Right cardiac atrium (tissue), 5 donors: Measurements from ENCODE around the gene EYS. TPM values are rescaled to one million over a fixed set of nuclear protein-coding genes. Genes with fewer than 3 reads are reported as not detected.
A peak's percentile ranks its signal among the peaks of the same experiment; 100 is the strongest.

Source experiments
- ATAC-seq, 2 donors: fragments of 200-7000 bp; cut with Tn5 transposase; one replicate each; pipeline versions ENCODE4 v1.8.0 to v1.9.1; 2020; ENCODE audit warnings: moderate library complexity in 2 of 2, mild to moderate bottlenecking in 1 of 2
- DNase-seq, 3 donors: peaks; one replicate each; pipeline ENCODE4 v3.0.0-alpha.2; 2020
- H3K27ac ChIP-seq: one replicate; pipeline ENCODE4 v1.5.1; 2013; ENCODE audit warnings: mild to moderate bottlenecking, low read length, control low read depth, moderate library complexity
- H3K27me3 ChIP-seq: one replicate; pipeline ENCODE4 v1.6.1; 2013; ENCODE audit not compliant: control insufficient read depth, insufficient read depth
- H3K4me1 ChIP-seq: one replicate; pipeline ENCODE4 v1.6.1; 2013; ENCODE audit warnings: low read length; ENCODE audit not compliant: control insufficient read depth, insufficient read depth
- H3K4me3 ChIP-seq: one replicate; pipeline ENCODE4 v1.5.1; 2013; ENCODE audit warnings: low read length, control low read depth
- H3K9me3 ChIP-seq: one replicate; pipeline ENCODE4 v1.6.1; 2013; ENCODE audit warnings: low read length; ENCODE audit not compliant: control insufficient read depth
- WGBS: extraction: QIAGEN DNeasy Blood & Tissue Kit; methylation state at CpG from one replicate; pipeline ENCODE4 v1.1.7; 2013; 5-methylcytosine and 5-hydroxymethylcytosine counted together
- intact Hi-C, 4 donors: fragments of 100-400 bp; cut with DNase I; formaldehyde crosslinking; loops; one replicate each; pipeline versions ENCODE4 v1.11.0 to v1.14.0; 2022 to 2023
- polyA plus RNA-seq: library from polyadenylated mRNA; stranded (reverse); fragments of 200-250 nt; gene quantifications from one replicate; pipeline ENCODE4 v1.2.3, GENCODE V29; 2013
- total RNA-seq, 4 donors: library from RNA; stranded (reverse); fragmentation: NEBNext Ultra II Directional; extraction: Animal tissue kit (Norgen Biotek cat#: 25700); gene quantifications; one replicate each; pipeline ENCODE4 v1.2.1, GENCODE V29; 2021
- donor health status: healthy with polysubstance abuse.
- donor health status: DM: no; HTN: yes; CAD: no.
- donor health status: DM: no; HTN: no; CAD: no.
- donor health status: DM: no; HTN: yes; CAD: no; lungs with severe emphysema.
- donor health status: DM: yes; HTN: yes; CAD: no.

EYS gene
- total and polyA plus RNA-seq, 5 donors, result 0.02 to 0.24 (median 0.06) TPM; not detected in 2

GRCh38 chr6:64602993-64603392 is 1104.0 kb downstream of the EYS start:
- ATAC-seq (no peak), DNase-seq (no peak)
- no peak overlapping the region for H3K27ac ChIP-seq
- no peak overlapping the region for H3K4me3 ChIP-seq
- no peaks in the 10 kb centered on the region for H3K4me1 ChIP-seq
- 88% methylated on average over 1 of the region's 1 CpG for WGBS
- no peaks in the 10 kb centered on the region for H3K27me3 ChIP-seq
- no peaks in the 10 kb centered on the region for H3K9me3 ChIP-seq
- intact Hi-C loops, result no loop called here

- ATAC-seq, result no peak
- no peak overlapping the region for H3K4me3 ChIP-seq
Observed at GRCh38 chr6:64591676-64592036, 1115.4 kb downstream of the EYS start.

GRCh38 chr6:64590965-64591675 is 1115.9 kb downstream of the EYS start:
- WGBS, result 39% methylated on average over 6 of the region's 6 CpGs
- intact Hi-C loops, result no loop called here
- Histone ChIP-seq H3K4me3 (no peak overlapping the region), H3K9me3 (no peaks in the 10 kb centered on the region), H3K27ac (no peak overlapping the region), H3K4me1 (no peaks in the 10 kb centered on the region), H3K27me3 (no peaks in the 10 kb centered on the region)
- no peak for ATAC-seq
- no peak for DNase-seq

More at GRCh38 chr6:64591676-64592036, 1115.4 kb downstream of the EYS start:
- Histone ChIP-seq H3K4me1 (no peaks in the 10 kb centered on the region), H3K27ac (no peak overlapping the region), H3K9me3 (no peaks in the 10 kb centered on the region), H3K27me3 (no peaks in the 10 kb centered on the region)
- WGBS, result 40% methylated on average over 6 of the region's 6 CpGs
- DNase-seq, result no peak
- intact Hi-C loops, result no loop called here

DNA sequence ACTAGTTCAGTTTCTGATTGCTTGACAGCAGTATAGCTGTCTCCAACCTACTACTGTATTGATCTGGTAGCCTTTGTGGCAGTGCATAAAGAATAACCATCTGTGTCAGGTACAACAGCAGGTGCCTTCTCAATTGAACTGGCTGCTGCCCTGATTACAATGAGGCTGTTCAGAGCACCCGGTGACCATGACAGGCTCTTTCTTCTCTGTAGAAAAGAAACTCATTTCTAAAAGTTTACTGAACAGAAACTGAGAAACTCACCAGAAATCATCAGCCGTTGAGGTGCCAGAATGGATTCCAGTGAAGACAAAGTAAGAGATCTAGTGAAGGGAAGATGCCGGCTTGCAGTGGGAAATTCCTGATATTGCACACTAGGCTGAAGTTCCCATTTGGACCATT is 1117.1 kb downstream of the EYS start:
- H3K4me1 ChIP-seq, result no peaks in the 10 kb centered on the region
- H3K27me3 ChIP-seq, result no peaks in the 10 kb centered on the region
- 87% methylated on average over 3 of the region's 3 CpGs for WGBS
- ATAC-seq, result no peak
- intact Hi-C loops, result no loop called here
- DNase-seq, result no peak
- H3K9me3 ChIP-seq, result no peaks in the 10 kb centered on the region
- no peak overlapping the region for H3K27ac ChIP-seq
- H3K4me3 ChIP-seq, result no peak overlapping the region

- intact Hi-C loops, result no loop called here
- no peaks in the 10 kb centered on the region for H3K4me1 ChIP-seq
- H3K9me3 ChIP-seq, result no peaks in the 10 kb centered on the region
- no peak overlapping the region for H3K27ac ChIP-seq
- no peak for DNase-seq
- no peaks in the 10 kb centered on the region for H3K27me3 ChIP-seq
- no peak for ATAC-seq
- H3K4me3 ChIP-seq, result no peak overlapping the region
- WGBS, result 94% methylated on average over 1 of the region's 1 CpG
Observed at GRCh38 chr6:64580346-64580745, 1126.7 kb downstream of the EYS start.

GRCh38 chr6:64553249-64553786 is 1153.7 kb downstream of the EYS start:
- no peaks in the 10 kb centered on the region for H3K27me3 ChIP-seq
- DNase-seq (no peak), ATAC-seq (no peak)
- no peaks in the 10 kb centered on the region for H3K9me3 ChIP-seq
- no peaks in the 10 kb centered on the region for H3K4me1 ChIP-seq
- intact Hi-C loops, result no loop called here
- no peak overlapping the region for H3K4me3 ChIP-seq
- no peak overlapping the region for H3K27ac ChIP-seq
- 77% methylated on average over 1 of the region's 1 CpG for WGBS

DNA sequence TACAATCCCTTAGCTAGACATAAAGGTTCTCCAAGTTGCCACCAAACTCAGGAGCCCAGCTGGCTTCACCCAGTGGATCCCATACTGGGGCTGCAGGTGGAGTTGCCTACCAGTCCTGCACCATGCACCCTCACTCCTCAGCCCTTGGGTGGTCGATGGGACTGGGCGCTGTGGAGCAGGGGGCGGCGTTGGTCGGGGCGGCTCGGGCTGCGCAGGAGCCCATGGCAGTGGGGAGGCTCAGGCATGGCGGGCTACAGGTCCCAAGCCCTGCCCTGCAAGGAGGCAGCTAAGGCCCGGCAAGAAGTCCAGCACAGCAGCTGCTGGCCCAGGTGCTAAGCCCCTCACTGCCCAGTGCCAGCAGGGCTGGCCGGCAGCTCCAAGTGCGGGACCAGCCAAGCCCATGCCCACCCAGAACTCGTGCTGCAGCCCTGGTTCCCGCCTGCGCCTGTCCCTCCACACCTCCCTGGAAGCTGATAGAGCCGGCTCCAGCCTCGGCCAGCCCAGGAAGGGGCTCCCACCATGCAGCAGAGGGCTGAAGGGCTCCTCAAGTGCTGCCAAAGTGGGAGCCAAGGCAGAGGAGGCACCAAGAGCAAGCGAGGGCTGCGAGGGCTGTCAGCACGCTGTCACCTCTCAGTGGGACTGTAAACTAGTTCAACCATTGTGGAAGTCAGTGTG is 1159.3 kb downstream of the EYS start:
- DNase-seq (peak in 1 of 3 donors; percentile 38), ATAC-seq (no peak)
- Histone ChIP-seq H3K4me1 (no peaks in the 10 kb centered on the region), H3K27ac (no peak overlapping the region), H3K9me3 (no peaks in the 10 kb centered on the region), H3K4me3 (no peak overlapping the region), H3K27me3 (no peaks in the 10 kb centered on the region)
- intact Hi-C loops, result no loop called here
- WGBS, result 95% methylated on average over 20 of the region's 20 CpGs

DNA sequence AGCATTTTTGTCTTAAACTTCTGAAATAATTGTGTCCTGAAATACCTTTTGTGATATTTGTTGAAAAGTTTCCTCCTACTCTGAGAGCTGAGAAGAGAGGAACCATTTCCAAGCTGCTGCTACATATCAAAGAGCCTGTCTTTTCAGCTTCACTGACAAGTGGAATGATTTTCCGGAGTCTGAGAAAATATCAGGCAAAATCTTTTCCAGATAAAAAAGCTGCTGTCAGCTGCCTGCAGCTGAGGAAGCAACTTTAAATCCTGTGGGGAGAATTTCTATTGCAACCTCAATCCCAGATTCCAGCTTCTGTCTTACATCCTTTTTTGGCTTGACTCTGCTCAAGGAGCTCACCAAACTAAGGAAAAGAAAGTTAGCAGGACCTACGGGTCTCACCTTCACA is 1167.1 kb downstream of the EYS start:
- no peak for ATAC-seq
- Histone ChIP-seq H3K9me3 (no peaks in the 10 kb centered on the region), H3K4me1 (no peaks in the 10 kb centered on the region), H3K27me3 (no peaks in the 10 kb centered on the region), H3K4me3 (no peak overlapping the region), H3K27ac (no peak overlapping the region)
- intact Hi-C loops, result no loop called here
- 35% methylated on average over 2 of the region's 2 CpGs for WGBS
- DNase-seq, result no peak

- ATAC-seq (no peak), DNase-seq (no peak)
- H3K4me1 ChIP-seq, result no peaks in the 10 kb centered on the region
- no peak overlapping the region for H3K4me3 ChIP-seq
- no peaks in the 10 kb centered on the region for H3K9me3 ChIP-seq
- H3K27ac ChIP-seq, result no peak overlapping the region
- no peaks in the 10 kb centered on the region for H3K27me3 ChIP-seq
- 94% methylated on average over 4 of the region's 4 CpGs for WGBS
- intact Hi-C loops, result no loop called here
Observed at GRCh38 chr6:64538722-64539121, 1168.3 kb downstream of the EYS start.

- WGBS, result 89% methylated on average over 2 of the region's 2 CpGs
- no peak for ATAC-seq
- Histone ChIP-seq H3K27me3 (no peaks in the 10 kb centered on the region), H3K4me3 (no peak overlapping the region), H3K9me3 (no peaks in the 10 kb centered on the region), H3K27ac (no peak overlapping the region), H3K4me1 (no peaks in the 10 kb centered on the region)
- DNase-seq, result no peak
- intact Hi-C loops, result no loop called here
Observed at GRCh38 chr6:64527899-64528298, 1179.1 kb downstream of the EYS start.

- ATAC-seq, result no peak
- Histone ChIP-seq H3K27me3 (no peaks in the 10 kb centered on the region), H3K4me1 (no peaks in the 10 kb centered on the region), H3K27ac (no peak overlapping the region), H3K4me3 (no peak overlapping the region), H3K9me3 (no peaks in the 10 kb centered on the region)
- intact Hi-C loops, result no loop called here
- no peak for DNase-seq
Observed at GRCh38 chr6:64522859-64523258, 1184.2 kb downstream of the EYS start.
